HG03520 (cell line): ENCODE measurements around the gene KLF11.

Experiments
- ATAC-seq: cut with Tn5 transposase; IDR thresholded peaks from one replicate; pipeline ENCODE4 v1.9.1; 2021; ENCODE audit warnings: mild to moderate bottlenecking, moderate library complexity; ENCODE audit not compliant: unreplicated experiment

The KLF11 gene

GRCh38 chr2:10061221-10061925 lies 18.0 kb downstream of the KLF11 start:
- no peak for ATAC-seq

DNA sequence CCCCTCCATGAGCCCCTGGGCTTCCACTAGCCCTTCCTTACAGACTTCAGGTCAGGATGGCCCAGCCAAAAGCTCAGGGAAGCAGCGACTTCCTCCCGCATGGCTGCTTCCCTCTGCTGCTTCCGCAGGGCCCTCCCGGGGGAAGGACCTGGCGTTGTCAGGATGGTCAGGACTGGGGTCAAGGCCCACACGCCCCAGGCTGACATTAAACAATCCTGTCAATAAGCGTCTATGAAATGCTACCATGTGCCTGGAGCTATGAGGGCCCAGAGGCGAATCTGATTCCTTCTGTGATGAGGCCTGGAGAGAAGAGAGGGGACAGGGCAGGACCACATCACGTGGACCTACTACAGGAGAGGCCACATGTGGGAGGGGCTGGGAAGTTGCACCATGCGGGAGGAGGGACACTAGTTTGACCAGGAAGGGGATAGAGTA lies 19.6 kb downstream of the KLF11 start:
- ATAC-seq: no peak

DNA sequence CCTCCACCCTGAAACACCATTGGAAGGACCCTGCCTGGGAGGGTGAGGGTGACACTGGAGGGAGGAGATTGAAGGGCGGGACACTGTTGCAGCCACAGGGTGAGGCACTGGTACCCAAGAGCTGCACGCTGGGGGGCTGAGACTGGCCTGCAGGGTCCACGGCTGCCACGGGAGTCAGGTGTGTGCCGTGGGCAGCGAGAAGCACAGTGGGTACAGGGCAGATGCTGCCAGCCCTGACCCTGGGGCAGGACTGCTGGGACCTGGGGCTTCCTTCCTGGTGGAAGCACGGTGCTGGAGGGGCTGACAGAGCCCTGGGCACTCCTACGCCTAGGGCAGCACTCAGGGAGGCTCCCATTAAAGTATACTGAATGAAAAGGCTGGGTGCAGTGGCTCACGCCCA lies 20.2 kb downstream of the KLF11 start:
- ATAC-seq: no peak

- no peak for ATAC-seq
Measured at GRCh38 chr2:10064932-10065772, 21.8 kb downstream of the KLF11 start.

DNA sequence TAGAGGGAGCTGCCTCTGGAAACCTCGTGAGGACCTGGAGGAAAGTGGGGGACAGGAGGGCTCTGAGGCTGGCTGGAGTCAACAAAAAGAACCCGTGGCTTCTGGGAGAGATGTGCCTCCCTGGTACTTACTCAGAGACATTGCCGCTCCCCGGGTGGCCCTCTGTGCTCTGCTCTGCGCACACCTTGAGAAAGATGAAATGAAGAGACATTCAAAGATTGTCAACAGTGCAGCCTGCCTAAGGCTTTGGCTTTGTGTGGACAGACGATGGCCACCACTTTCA lies 22.4 kb downstream of the KLF11 start:
- no peak for ATAC-seq

GRCh38 chr2:10067330-10067729 lies 24.0 kb downstream of the KLF11 start:
- no peak for ATAC-seq

DNA sequence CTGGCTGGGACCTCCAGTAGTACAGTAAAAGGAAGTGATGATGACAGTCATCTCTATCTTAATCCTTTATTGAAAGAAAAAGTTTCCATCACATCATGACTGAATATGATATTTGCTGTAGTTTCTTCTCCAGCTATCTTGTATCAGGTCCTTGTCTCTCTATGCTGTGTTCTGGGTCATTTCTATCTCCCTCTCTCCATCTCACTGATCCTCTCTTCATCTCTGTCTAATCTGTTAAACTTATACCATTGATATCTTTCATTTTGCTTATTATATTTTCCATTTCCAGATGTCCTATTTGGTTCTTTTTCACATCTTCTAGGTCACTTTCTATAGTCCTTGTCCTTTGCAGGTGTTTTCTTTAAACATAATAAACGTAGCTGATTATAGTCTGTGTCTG lies 24.5 kb downstream of the KLF11 start:
- no peak for ATAC-seq

DNA sequence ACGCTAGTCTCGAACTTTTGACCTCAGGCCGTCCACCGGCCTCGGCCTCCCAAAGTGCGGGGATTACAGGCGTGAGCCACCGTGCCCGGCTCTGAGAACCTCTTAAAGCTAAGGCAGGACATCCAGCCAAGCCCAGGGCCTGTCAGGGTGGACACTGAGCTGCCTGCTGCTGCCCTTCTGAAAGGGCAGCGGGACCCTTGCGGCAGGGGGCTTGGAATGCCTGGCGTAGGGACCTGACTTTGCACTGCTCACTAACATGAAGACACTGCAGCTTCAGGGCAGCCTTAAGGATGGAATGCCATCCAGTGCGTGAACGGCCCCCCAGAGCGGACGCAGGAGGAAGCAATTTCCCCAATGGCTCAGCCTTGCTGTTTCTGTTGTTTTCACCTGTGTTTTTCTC lies 27.8 kb downstream of the KLF11 start:
- ATAC-seq: no peak

GRCh38 chr2:10071595-10071994 lies 28.2 kb downstream of the KLF11 start:
- ATAC-seq: no peak

DNA sequence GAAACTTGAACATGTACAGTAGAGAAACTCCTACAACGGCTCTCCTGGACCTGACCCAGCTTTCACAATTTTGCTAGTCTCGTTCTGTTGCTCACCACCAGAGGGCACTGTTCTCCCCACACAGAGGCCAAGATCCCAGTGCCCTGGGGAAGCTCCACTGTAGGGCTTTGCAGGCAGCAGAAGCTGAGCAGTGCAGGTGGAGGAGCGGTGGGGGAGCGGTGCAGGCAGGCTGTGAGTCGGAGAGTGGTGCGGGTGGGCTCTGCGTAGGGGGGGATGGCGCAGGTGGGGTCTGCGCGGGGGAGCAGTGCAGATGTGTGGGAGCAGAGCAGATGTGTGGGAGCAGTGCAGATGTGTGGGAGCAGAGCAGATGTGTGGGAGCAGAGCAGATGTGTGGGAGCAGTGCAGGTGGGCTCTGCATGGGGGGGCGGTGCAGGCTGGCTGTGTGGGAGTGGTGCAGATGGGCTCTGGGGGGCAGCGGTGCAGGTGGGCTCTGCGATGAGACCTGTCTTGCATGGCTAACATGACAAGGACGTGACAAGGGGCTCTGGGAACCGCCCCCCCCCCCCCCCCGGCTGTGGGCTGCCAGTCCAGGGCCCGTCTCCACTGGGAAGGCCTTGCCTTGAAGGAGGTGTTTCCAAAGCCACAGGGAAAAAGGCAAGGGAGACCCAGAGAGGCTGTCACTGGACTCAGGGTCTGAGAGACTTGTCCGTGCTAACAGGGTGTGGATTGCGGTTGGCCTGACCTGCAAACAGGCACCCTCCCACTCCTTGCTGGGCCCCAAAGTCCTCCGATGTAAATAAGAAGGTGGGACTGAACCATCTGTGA lies 29.5 kb downstream of the KLF11 start:
- no peak for ATAC-seq

DNA sequence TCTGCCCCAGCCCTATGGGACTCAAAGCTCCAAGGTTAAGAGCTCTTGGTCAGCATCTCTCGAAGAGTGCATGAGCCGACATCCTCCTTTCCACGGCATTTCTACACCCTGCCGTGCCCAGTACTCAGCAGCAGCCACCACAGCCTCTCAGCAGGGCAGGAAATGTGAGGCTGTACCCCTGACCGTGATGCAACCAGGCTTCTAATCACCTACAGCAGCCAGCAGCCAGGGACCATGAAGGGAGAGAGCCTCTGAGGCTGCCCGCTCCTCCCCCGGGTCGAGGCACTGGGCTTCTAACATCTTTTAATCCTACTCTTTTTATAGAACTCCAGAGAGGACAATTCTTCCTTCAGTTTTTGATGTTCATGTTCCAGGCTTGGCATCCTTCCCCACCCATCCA lies 30.4 kb downstream of the KLF11 start:
- ATAC-seq: no peak

DNA sequence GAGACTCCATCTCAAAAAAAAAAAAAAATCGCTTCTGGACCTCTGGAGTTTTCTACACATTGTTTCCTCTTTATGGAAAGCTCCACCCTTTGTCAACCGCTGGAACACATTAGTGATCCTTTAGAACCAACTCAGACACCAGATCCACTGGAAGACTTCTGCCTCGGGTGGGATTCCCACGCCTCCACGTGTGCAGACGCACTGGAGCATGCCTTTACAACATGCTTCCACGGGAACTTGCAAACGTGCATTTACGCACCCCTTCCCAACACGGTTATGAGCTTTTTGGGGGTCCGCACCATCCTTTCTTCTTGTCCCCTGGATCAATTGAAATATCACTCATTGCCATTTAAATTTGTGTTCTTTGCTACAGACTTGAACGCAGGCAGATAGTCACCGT lies 31.8 kb downstream of the KLF11 start:
- ATAC-seq: no peak

DNA sequence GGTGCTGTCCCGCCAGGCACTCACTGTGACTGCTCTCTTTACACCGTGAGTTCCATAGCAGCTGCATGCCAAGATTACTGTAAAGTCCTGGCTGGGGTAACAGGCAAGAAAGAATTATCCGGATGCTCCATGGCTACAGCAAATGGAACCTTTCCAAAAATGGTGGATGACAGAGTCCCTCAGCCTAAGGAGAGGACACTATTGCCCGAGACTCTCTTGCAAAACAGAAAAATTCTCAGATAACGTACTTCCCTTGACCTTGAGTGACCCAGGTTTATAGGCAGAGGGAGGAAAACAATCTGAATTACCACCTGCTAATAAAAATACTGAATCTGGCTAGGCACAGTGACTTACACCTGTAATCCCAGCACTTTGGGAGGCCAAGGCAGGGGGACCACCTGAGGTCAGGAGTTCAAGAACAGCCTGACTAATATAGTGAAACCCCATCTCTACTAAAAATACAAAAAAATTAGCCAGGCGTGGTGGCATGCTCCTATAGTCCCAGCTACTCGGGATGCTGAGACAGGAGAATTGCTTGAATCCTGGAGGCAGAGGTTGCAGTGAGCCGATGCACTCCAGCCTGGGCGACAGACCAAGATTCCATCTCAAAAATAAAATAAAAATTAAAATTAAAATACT lies 32.3 kb downstream of the KLF11 start:
- ATAC-seq: no peak

GRCh38 chr2:10076511-10076910 lies 33.2 kb downstream of the KLF11 start:
- no peak for ATAC-seq

DNA sequence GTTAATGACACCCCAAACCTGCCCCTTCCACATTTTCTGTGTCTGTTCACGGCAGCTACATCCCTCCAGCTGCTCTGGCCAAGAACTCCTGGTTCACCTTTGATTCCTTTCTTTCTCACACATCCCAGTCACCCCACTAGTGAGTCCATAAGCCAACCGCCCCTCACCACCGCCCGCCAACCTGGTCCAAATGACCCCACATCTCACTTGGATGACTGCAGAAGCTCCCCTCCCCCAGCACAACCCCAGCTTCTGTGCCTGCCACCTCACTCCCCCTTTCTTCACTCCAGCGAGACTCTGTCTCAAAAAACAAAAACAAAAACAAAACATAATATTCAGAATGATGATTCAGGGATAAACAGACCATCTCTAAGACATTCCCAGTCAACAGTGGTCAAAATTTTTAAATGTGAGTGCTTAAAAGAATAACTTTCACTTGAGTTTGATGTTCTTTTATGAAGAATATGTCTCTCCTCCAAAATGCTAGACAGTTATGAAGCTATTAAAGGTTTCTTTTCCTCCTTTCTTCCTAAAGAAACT lies 33.7 kb downstream of the KLF11 start:
- ATAC-seq: no peak

- no peak for ATAC-seq
Measured at GRCh38 chr2:10078001-10078400, 34.7 kb downstream of the KLF11 start.

DNA sequence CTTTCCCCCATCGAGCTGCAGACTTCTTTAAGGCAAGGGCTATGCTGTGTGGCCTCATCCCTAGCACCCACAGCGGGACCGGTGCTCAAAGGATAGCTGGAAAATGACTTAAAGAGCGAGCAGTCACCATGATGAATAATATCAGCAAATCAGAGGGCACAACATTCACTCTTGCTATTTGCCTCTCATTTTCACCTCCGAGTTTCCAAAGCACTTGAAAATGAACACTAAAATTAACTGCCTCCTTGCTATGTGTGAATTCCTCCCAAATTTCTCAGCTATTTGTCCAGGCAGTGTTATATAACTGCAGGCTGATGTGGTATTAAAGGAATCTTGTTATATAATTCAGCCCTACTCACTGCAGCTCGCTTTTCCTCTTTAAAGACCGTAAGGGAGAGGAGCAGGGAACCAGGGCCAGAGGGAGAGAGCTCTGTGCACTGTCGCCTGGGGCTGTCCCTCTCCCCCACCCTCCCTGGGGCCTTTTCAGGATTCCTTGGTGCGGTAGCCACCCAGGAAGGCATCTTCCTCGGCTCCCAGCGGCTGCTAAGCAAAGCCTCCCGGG lies 35.4 kb downstream of the KLF11 start:
- no peak for ATAC-seq

DNA sequence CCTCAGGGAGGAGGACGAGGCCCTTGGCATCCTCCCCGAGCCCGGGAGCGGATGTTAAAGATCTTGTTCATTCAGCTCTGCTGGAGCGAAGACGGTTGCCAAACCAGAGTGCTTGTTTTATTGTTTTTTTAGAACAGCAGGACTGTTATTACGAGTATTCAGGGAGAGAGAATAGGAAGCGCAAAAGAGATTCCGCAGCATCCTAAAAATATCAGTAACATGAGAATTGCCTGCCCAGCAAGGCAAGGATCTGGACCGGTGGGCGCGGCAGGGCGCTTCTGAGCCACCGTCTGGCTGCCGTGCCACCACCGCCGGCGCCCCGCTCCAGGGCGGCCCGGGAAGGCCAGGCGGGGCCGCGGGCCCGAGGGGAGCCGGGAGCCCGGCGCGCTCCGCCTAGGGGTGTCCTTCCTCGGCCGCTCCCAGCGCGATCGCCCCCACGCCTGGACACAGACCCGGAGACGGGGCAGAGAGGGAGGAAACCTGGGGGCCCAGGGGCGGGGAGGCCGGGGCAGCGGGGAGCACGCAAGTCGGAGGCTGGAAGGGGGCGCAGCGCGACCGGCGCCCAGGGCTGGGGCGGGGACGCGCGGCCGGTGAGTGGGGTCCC lies 36.0 kb downstream of the KLF11 start:
- ATAC-seq: no peak

DNA sequence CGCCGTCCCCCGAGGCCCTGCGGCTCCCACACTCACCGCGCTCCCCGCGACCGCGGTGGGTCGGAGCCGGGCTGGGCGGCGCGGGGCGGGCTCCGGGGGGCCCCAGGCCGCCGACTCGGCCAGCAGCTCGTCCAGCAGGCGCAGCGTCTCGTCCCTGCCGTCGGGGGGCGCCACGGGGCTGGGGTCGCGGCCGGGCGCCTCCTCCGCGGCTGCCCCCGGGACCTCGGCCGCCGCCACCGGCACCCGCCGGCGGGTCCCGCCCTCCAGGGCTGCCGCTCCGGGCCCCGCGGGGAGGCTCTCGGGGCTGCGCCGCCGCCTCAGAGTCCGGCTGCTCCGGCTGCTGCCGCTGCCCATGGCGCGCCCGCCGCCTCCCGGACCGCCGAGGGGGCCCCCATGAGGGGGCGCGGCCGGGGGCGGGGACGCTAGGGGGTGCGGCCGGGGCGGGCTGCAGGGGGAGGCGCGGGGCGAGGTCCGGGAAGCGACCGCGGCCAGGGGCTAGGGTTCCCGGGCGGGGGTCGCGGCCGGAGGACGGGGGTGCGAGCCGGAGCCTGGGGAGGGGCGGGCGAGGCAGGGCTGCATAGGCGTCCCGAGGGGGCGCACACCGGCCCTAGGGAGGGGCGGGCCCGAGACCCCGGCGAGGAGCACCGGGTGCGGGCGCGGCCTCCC lies 36.7 kb downstream of the KLF11 start, which contains the start of gene CYS1:
TSS of gene CYS1 (minus strand) at position 542 of the 666 bp plus-strand sequence. CDS start at position 354, 188 bp downstream.
- no peak for ATAC-seq
